ENCODE results near the gene ASB9. TPM values are rescaled to one million over a fixed set of nuclear protein-coding genes. Genes with fewer than 3 reads are reported as not detected.

The ASB9 gene
- total and polyA plus RNA-seq, 2 of the 8 experiments (the other 6 are each of a cell fraction or from before 2014, with no cell fraction given) = 0.54 to 1.2 TPM

- TF ChIP-seq ATF2 (IDR thresholded peaks at IDR 0.05; ENCODE audit: low read length) (no peak), CTBP2 (IDR thresholded peaks at IDR 0.05; ENCODE audit: borderline replicate concordance, insufficient read depth, insufficient read length, low read length) (no peak), SAP30 (IDR thresholded peaks at IDR 0.05; ENCODE audit: insufficient read depth, insufficient replicate concordance, low read length) (no peak), JUND (IDR thresholded peaks at IDR 0.05; ENCODE audit: low read length) (no peak), JUN (IDR thresholded peaks at IDR 0.05; ENCODE audit: low read depth, low read length) (no peak)
These were observed at the start of gene ASB9 (continued) for GRCh38 chrX:15269618-15270521.
